Erythroblast (primary cell): ENCODE measurements around the gene HOPX.

ENCODE experiments used
- GATA1 ChIP-seq: IDR thresholded peaks from 2 replicates; pipeline ENCODE4 v1.6.1; 2011; ENCODE audit warnings: low read depth, mild to moderate bottlenecking, control low read depth, low read length, moderate library complexity
- POLR2A ChIP-seq: IDR thresholded peaks from 2 replicates; pipeline ENCODE4 v1.6.1; 2011; ENCODE audit warnings: mild to moderate bottlenecking, low read length

DNA sequence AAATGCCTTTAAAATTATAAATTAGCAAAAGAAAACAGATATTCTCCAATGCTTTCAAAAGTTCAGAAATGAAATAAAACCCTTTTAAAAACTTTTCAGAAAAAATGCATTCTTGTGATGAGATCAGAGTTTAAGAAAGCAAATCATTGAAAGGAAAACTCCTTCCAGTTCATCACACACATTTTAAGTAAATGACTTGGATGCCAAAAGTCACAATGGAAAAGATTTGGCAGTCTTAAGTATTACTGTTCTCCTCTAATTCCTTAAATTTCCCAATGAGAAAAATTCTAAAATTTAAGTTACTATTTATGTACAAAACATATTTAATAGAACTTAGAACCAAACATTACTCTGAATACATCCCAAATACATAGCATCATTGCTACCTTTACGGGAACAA is 21.1 kb downstream of the HOPX start:
- TF ChIP-seq POLR2A (no peak), GATA1 (no peak)
